GM12878 (cell line): ENCODE data around the gene ZDHHC11. TPM values are rescaled to one million over a fixed set of nuclear protein-coding genes. Genes with fewer than 3 reads are reported as not detected.

Experiments used
- ATAC-seq: fragments of 200-7000 bp; cut with Tn5 transposase; 3 replicates; pipeline ENCODE4 v1.9.1; 2020; ENCODE audit warnings: mild to moderate bottlenecking, moderate library complexity
- BruUV-seq: library from RNA; stranded (reverse); fragments of 400-500 nt; replicated peaks from 2 replicates; lab custom pipeline; 2021; lab: Mats Ljungman, UMichigan
- CTCF ChIA-PET: fragments of 300-600 bp; sonication (Branson Sonifier 250); formaldehyde crosslinking; extraction: SDS; loops from one replicate; lab custom pipeline; 2021; ENCODE audit warnings: inconsistent platforms; lab: Yijun Ruan, JAX
- POLR2A ChIA-PET: fragments of 350-600 bp; formaldehyde crosslinking; extraction: SDS; loops from one replicate; lab custom pipeline; 2021; ENCODE audit warnings: inconsistent platforms; lab: Charles Lee
- RAD21 ChIA-PET: fragments of 300-600 bp; sonication (Branson Sonifier 250); formaldehyde crosslinking; loops from one replicate; lab custom pipeline; 2023; ENCODE audit warnings: antibody characterized with exemption; ENCODE audit not compliant: unreplicated experiment; lab: Charles Lee
- SMC1A ChIA-PET: fragments of 300-600 bp; sonication (Branson Sonifier 250); formaldehyde crosslinking; loops from one replicate; lab custom pipeline; 2023; ENCODE audit not compliant: unreplicated experiment, uncharacterized antibody; lab: Charles Lee
- DNase-seq: peaks from one replicate; pipeline ENCODE4 v3.0.0-alpha.2; 2011; ENCODE audit warnings: low read depth, low spot score
- FAIRE-seq: peaks from 3 replicates; lab custom pipeline; 2011; peaks lifted over from hg19 to GRCh38; lab: Jason Lieb, UNC
- H2AFZ ChIP-seq: 2 replicates; pipeline ENCODE4 v1.6.0; 2011; ENCODE audit warnings: low read depth, low read length, control low read depth; ENCODE audit not compliant: control insufficient read depth
- H3K27ac ChIP-seq: 2 replicates; pipeline ENCODE4 v1.5.1; 2011; ENCODE audit warnings: control low read depth; ENCODE audit not compliant: control insufficient read depth, insufficient read depth
- H3K27me3 ChIP-seq, 2 experiments: replicated peaks in 1 of 2; 2 replicates each; pipeline versions ENCODE4 v1.6.0 to v1.6.1; 2011; ENCODE audit warnings: low read length in 1 of 2; ENCODE audit not compliant: control insufficient read depth in 2 of 2, insufficient read depth in 2 of 2
- H3K36me3 ChIP-seq, 2 experiments: 2 replicates each; pipeline ENCODE4 v1.5.1; 2011; ENCODE audit warnings: low read length in 1 of 2; ENCODE audit not compliant: control insufficient read depth in 2 of 2, insufficient read depth in 2 of 2
- H3K4me1 ChIP-seq: 2 replicates; pipeline ENCODE4 v1.6.1; 2011; ENCODE audit warnings: mild to moderate bottlenecking, low read length, moderate library complexity, mixed read lengths; ENCODE audit not compliant: control insufficient read depth, insufficient read depth
- H3K4me2 ChIP-seq: 2 replicates; pipeline ENCODE4 v1.6.0; 2011; ENCODE audit warnings: control low read depth; ENCODE audit not compliant: control insufficient read depth, insufficient read depth
- H3K4me3 ChIP-seq: fragments of 200-600 bp; sonication (generic); 2 replicates; pipeline ENCODE4 v1.5.1; 2016
- H3K79me2 ChIP-seq: 2 replicates; pipeline ENCODE4 v1.6.0; 2011; ENCODE audit warnings: low read length; ENCODE audit not compliant: control insufficient read depth, insufficient read depth
- H3K9ac ChIP-seq: 2 replicates; pipeline ENCODE4 v1.8.0; 2011; ENCODE audit warnings: low read length, control low read depth, mixed read lengths; ENCODE audit not compliant: control insufficient read depth, insufficient read depth
- H3K9me3 ChIP-seq: replicated peaks from 3 replicates; pipeline ENCODE4 v1.5.1; 2011; ENCODE audit warnings: mild to moderate bottlenecking, low read length; ENCODE audit not compliant: control insufficient read depth, insufficient read depth
- H4K20me1 ChIP-seq: 2 replicates; pipeline ENCODE4 v1.6.0; 2011; ENCODE audit not compliant: control insufficient read depth, insufficient read depth
- BMI1 ChIP-seq: fragments of 450-650 bp; IDR thresholded peaks from 2 replicates; pipeline ENCODE4 v1.6.1; 2016; ENCODE audit warnings: mild to moderate bottlenecking, moderate library complexity, borderline replicate concordance
- FOS ChIP-seq: IDR thresholded peaks from 3 replicates; pipeline ENCODE4 v1.6.1; 2011; ENCODE audit warnings: borderline replicate concordance; ENCODE audit not compliant: insufficient read length; ENCODE audit errors: extremely low read depth
- JUNB ChIP-seq: IDR thresholded peaks from 2 replicates; pipeline ENCODE4 v1.6.1; 2016; ENCODE audit warnings: antibody characterized with exemption, mild to moderate bottlenecking
- MYB ChIP-seq: fragments of 150-350 bp; IDR thresholded peaks from 2 replicates; pipeline ENCODE4 v1.6.1; 2014; ENCODE audit warnings: mild to moderate bottlenecking, low read depth, low read length, borderline replicate concordance
- NFYB ChIP-seq: IDR thresholded peaks from 2 replicates; pipeline ENCODE4 v1.6.1; 2011; ENCODE audit warnings: low read depth, mild to moderate bottlenecking, low read length, improper control_type of control experiment, moderate library complexity; ENCODE audit not compliant: insufficient read depth
- NR2C2 ChIP-seq: IDR thresholded peaks from 2 replicates; pipeline ENCODE4 v1.6.1; 2011; ENCODE audit warnings: borderline replicate concordance, low read depth; ENCODE audit not compliant: control insufficient read depth, insufficient read length
- TCF7 ChIP-seq: IDR thresholded peaks from 2 replicates; pipeline ENCODE4 v1.6.1; 2014; ENCODE audit warnings: antibody characterized with exemption, borderline replicate concordance
- WGBS: methylation state at CpG from one replicate; pipeline ENCODE4 v1.1.6; 2016; ENCODE audit warnings: low lambda C conversion rate; ENCODE audit not compliant: insufficient replicate concordance, insufficient coverage; ENCODE audit errors: missing lambda C conversion rate; 5-methylcytosine and 5-hydroxymethylcytosine counted together
- in situ Hi-C: fragments of 300-500 bp; cut with MboI; formaldehyde crosslinking; loops from 9 replicates; pipeline ENCODE4 v1.14.3; 2018; ENCODE audit warnings: mixed read lengths
- intact Hi-C: fragments of 100-400 bp; cut with micrococcal nuclease; formaldehyde crosslinking; loops from one replicate; pipeline ENCODE4 v1.14.2; 2022; ENCODE audit not compliant: unreplicated experiment
- polyA plus RNA-seq, 11 experiments: library from polyadenylated mRNA; depleted of rRNA in 4 of 11; unstranded in 6 of 11; stranded (reverse) in 5 of 11; fragments of >200 nt; fragmentation: Nextera tagmentation in 4 of 11; fragmentation: Illumina TruSeq in 1 of 11; extraction: Ambion mirVana in 4 of 11; extraction: Trizol in 1 of 11; gene quantifications; 1 replicate in 1 of 11; 2 replicates in 10 of 11; pipeline versions ENCODE4 v1.2.1 to v1.2.3, GENCODE V29; 2011 to 2016; ENCODE audit warnings: inconsistent platforms in 2 of 11, missing spikeins in 2 of 11, low read depth in 1 of 11
- total RNA-seq, 4 experiments: library from RNA; depleted of rRNA in 3 of 4; stranded (reverse); fragments of >200 nt in 3 of 4; fragmentation: Illumina TruSeq in 1 of 4; extraction: Trizol in 1 of 4; gene quantifications; 2 replicates each; pipeline versions ENCODE4 v1.2.1 to v1.2.3, GENCODE V29; 2013 to 2021
- TF ChIP-seq, protein P1 (sequence below): fragments of 450-650 bp; IDR thresholded peaks from 2 replicates; pipeline ENCODE4 v1.6.1; 2018; ENCODE audit warnings: mild to moderate bottlenecking, low read depth, moderate library complexity; ENCODE audit not compliant: partially characterized antibody

The ZDHHC11 gene
- total and polyA plus RNA-seq, 10 of the 15 experiments (the other 5 are each of a cell fraction or from before 2014, with no cell fraction given), result 0.04 to 1.4 (median 0.30) TPM

DNA sequence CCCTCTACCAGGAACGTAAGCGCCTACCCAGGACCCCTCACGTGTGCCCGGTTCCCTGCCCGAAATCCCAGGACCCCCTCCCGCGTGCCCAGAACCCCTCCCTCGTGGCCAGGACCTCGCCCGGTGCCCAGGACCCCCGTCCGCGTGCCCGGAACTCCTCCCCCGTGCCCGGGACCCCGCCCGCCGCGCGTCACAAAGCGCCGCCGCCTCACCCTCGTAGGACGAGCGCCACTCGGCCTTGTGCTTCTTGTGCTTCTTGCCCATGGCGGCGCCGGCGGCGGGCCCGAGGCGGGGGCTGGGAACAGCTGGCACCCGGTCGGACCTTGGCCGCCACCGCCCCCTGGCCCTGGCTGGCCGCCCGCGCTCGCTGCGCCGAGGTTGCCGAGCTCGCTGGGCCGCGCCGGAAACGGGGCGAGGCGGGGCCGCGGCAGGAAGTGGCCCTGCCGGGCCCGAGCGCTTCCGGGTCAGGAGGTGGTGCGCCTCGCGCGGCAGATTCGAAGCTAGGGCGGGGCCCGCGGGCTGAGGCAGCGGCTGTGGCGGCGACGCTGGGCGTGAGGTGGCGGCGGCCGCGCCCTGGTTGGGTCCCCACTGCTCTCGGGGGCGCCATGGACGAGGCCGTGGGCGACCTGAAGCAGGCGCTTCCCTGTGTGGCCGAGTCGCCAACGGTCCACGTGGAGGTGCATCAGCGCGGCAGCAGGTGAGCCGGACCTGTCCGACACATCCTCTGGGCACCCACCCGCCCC is 41.8 kb upstream of the ZDHHC11 start, which contains the start of the genes BRD9 and TRIP13 (continued):
- no peak for TF ChIP-seq FOS
- TF ChIP-seq NFYB, result no peak
- no peak for TF ChIP-seq BMI1
- TF ChIP-seq, protein P1, sequence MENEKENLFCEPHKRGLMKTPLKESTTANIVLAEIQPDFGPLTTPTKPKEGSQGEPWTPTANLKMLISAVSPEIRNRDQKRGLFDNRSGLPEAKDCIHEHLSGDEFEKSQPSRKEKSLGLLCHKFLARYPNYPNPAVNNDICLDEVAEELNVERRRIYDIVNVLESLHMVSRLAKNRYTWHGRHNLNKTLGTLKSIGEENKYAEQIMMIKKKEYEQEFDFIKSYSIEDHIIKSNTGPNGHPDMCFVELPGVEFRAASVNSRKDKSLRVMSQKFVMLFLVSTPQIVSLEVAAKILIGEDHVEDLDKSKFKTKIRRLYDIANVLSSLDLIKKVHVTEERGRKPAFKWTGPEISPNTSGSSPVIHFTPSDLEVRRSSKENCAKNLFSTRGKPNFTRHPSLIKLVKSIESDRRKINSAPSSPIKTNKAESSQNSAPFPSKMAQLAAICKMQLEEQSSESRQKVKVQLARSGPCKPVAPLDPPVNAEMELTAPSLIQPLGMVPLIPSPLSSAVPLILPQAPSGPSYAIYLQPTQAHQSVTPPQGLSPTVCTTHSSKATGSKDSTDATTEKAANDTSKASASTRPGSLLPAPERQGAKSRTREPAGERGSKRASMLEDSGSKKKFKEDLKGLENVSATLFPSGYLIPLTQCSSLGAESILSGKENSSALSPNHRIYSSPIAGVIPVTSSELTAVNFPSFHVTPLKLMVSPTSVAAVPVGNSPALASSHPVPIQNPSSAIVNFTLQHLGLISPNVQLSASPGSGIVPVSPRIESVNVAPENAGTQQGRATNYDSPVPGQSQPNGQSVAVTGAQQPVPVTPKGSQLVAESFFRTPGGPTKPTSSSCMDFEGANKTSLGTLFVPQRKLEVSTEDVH, result no peak
- TF ChIP-seq NR2C2, result peak; percentile 85
- no peak for TF ChIP-seq MYB
- TF ChIP-seq JUNB, result no peak

DNA sequence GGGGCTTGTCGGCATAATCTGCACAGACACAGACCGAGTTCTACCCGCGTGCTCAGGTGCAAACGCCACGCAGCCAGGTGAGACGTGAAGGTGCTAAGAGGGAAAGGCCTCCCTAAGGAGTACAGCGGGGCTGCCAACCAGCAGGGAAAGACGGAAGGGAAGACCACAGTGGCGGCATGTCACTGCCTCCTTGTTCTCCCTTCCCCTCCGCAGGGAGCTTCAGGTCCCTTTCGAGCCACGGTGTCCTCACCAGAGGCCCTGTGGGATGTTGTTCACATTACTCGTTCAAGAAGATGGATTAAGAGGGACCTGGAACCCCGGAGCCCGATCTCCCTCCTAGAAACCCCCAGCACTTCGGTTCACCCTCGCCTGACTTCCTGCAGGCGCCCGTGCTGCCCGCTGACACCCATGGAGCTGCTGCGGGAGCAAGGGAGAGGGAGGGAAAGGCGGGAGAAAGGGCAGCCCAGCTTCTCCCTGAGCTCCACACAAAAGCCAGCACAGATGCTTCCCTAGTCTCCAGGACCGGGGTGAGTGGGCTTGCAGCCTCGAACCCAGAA is 41.1 kb upstream of the ZDHHC11 start:
- ATAC-seq, result peak; percentile 28
- intact Hi-C loops, result loop anchor here (5.0 kb wide), 1 partner anchor 575 kb away; no protein-coding TSS in a partner anchor
- H3K79me2 ChIP-seq, result peaks cover 45% of the 10 kb centered on the region
- H3K36me3 ChIP-seq, result peaks cover 12 to 27% of the 10 kb centered on the region in 2 experiments; a peak in 3 of 4 replicates
- no TSS peak for BruUV-seq
- ChIA-PET SMC1A (interaction anchor here (1.1 to 2.2 kb wide), 2 partner anchors 11 to 248 kb away, joined by 3 to 8 read pairs; no protein-coding TSS in a partner anchor), POLR2A (no interaction called here), RAD21 (interaction anchor here (1.6 to 2.9 kb wide), 2 partner anchors 11 to 445 kb away, joined by 4 to 12 read pairs; no protein-coding TSS in a partner anchor)
- in situ Hi-C loops, result no loop called here
- no peak for DNase-seq
- peak overlapping the region; percentile 97 for H3K4me3 ChIP-seq
- 7% methylated on average over 25 of the region's 25 CpGs for WGBS
- peak overlapping the region; percentile 88 for H3K27ac ChIP-seq
- H3K9me3 ChIP-seq, result no peaks in the 10 kb centered on the region
- H4K20me1 ChIP-seq, result no peaks in the 10 kb centered on the region
- no peak for FAIRE-seq
- TF ChIP-seq TCF7, result no peak
- TF ChIP-seq, all 136 proteins: peak for 0
- Histone ChIP-seq H3K27me3 (no peaks in the 10 kb centered on the region), H2AFZ (peak overlapping the region; percentile 83), H3K4me1 (peaks cover 14% of the 10 kb centered on the region), H3K4me2 (peak overlapping the region; percentile 86), H3K9ac (peak overlapping the region; percentile 98)
- CTCF ChIA-PET, result interaction anchor here (1.6 to 1.9 kb wide), 2 partner anchors 9 to 11 kb away, joined by 4 to 8 read pairs; no protein-coding TSS in a partner anchor
